H9 (cell line): ENCODE data around the gene ACOT7. TPM values are rescaled to one million over a fixed set of nuclear protein-coding genes. Genes with fewer than 3 reads are reported as not detected.

Experiments used
- DNase-seq: peaks from one replicate; pipeline ENCODE4 v3.0.0-alpha.2; 2017
- H2AFZ ChIP-seq: one replicate; pipeline ENCODE4 v1.6.1; 2013; ENCODE audit warnings: mild to moderate bottlenecking, low read length, control low read depth, moderate library complexity
- H2AK5ac ChIP-seq: 2 replicates; pipeline ENCODE4 v1.6.1; 2013; ENCODE audit warnings: low read length, control low read depth, mixed read lengths; ENCODE audit not compliant: insufficient read length
- H2BK120ac ChIP-seq: one replicate; pipeline ENCODE4 v1.6.1; 2013; ENCODE audit warnings: low read depth, mild to moderate bottlenecking, low read length, control low read depth, inconsistent platforms; ENCODE audit not compliant: poor library complexity, severe bottlenecking
- H2BK12ac ChIP-seq: 2 replicates; pipeline ENCODE4 v1.6.1; 2013; ENCODE audit warnings: low read length, control low read depth, mixed read lengths, low read depth; ENCODE audit not compliant: insufficient read length
- H2BK15ac ChIP-seq: 2 replicates; pipeline ENCODE4 v1.6.1; 2013; ENCODE audit warnings: low read depth, low read length, control low read depth
- H2BK20ac ChIP-seq: one replicate; pipeline ENCODE4 v1.6.1; 2013; ENCODE audit warnings: low read depth, mild to moderate bottlenecking, low read length, control low read depth, inconsistent platforms; ENCODE audit not compliant: poor library complexity, severe bottlenecking
- H2BK5ac ChIP-seq: 2 replicates; pipeline ENCODE4 v1.6.1; 2013; ENCODE audit warnings: low read length, control low read depth, mixed read lengths; ENCODE audit not compliant: insufficient read length
- H3K14ac ChIP-seq: 2 replicates; pipeline ENCODE4 v1.6.1; 2013; ENCODE audit warnings: low read length, control low read depth; ENCODE audit not compliant: insufficient read depth
- H3K18ac ChIP-seq: 2 replicates; pipeline ENCODE4 v1.6.1; 2013; ENCODE audit warnings: low read depth, mild to moderate bottlenecking, mixed read lengths, low read length, control low read depth; ENCODE audit not compliant: insufficient read length
- H3K23ac ChIP-seq: 2 replicates; pipeline ENCODE4 v1.6.1; 2013; ENCODE audit warnings: low read length, control low read depth, mixed read lengths, low read depth; ENCODE audit not compliant: insufficient read length
- H3K23me2 ChIP-seq: 2 replicates; pipeline ENCODE4 v1.6.1; 2013; ENCODE audit warnings: low read depth, mild to moderate bottlenecking, mixed read lengths, low read length, control low read depth; ENCODE audit not compliant: insufficient read length, poor library complexity, severe bottlenecking
- H3K27ac ChIP-seq: 2 replicates; pipeline ENCODE4 v1.5.1; 2013; ENCODE audit warnings: low read length, control low read depth, mixed read lengths, low read depth; ENCODE audit not compliant: insufficient read length
- H3K27me3 ChIP-seq: 2 replicates; pipeline ENCODE4 v1.6.1; 2013; ENCODE audit warnings: low read length, control low read depth, inconsistent platforms; ENCODE audit not compliant: insufficient read depth
- H3K4ac ChIP-seq: 2 replicates; pipeline ENCODE4 v1.6.1; 2013; ENCODE audit warnings: low read depth, mild to moderate bottlenecking, control low read depth, inconsistent platforms, low read length, moderate library complexity
- H3K4me1 ChIP-seq: 2 replicates; pipeline ENCODE4 v1.6.1; 2013; ENCODE audit warnings: low read length, control low read depth, inconsistent platforms; ENCODE audit not compliant: insufficient read depth
- H3K4me2 ChIP-seq: 2 replicates; pipeline ENCODE4 v1.6.1; 2013; ENCODE audit warnings: low read length, control low read depth, mixed read lengths; ENCODE audit not compliant: insufficient read length, insufficient read depth
- H3K56ac ChIP-seq: 2 replicates; pipeline ENCODE4 v1.6.1; 2013; ENCODE audit warnings: low read depth, mild to moderate bottlenecking, mixed read lengths, low read length, control low read depth; ENCODE audit not compliant: insufficient read length
- H3K79me1 ChIP-seq: 2 replicates; pipeline ENCODE4 v1.6.1; 2013; ENCODE audit warnings: low read depth, mild to moderate bottlenecking, moderate library complexity, low read length, control low read depth, inconsistent platforms; ENCODE audit not compliant: insufficient read depth, poor library complexity, severe bottlenecking
- H3K79me2 ChIP-seq: 2 replicates; pipeline ENCODE4 v1.6.1; 2013; ENCODE audit warnings: low read length, control low read depth, inconsistent platforms; ENCODE audit not compliant: insufficient read depth
- H3K9ac ChIP-seq: 2 replicates; pipeline ENCODE4 v1.6.1; 2013; ENCODE audit warnings: low read length, control low read depth, mixed read lengths; ENCODE audit not compliant: insufficient read length; ENCODE audit errors: extremely low read depth
- H3K9me3 ChIP-seq: one replicate; pipeline ENCODE4 v1.6.1; 2013; ENCODE audit warnings: low read depth, low read length, inconsistent platforms; ENCODE audit not compliant: control insufficient read depth
- H3T11ph ChIP-seq: one replicate; pipeline ENCODE4 v1.6.1; 2013; ENCODE audit warnings: mild to moderate bottlenecking, low read length, control low read depth, inconsistent platforms
- H4K20me1 ChIP-seq: one replicate; pipeline ENCODE4 v1.6.1; 2013; ENCODE audit not compliant: control insufficient read depth, insufficient read length, insufficient read depth
- H4K5ac ChIP-seq: 2 replicates; pipeline ENCODE4 v1.6.1; 2013; ENCODE audit warnings: low read depth, mild to moderate bottlenecking, mixed read lengths, low read length, control low read depth; ENCODE audit not compliant: insufficient read length
- H4K8ac ChIP-seq: replicated peaks from 2 replicates; pipeline ENCODE4 v1.6.1; 2013; ENCODE audit warnings: low read length, control low read depth, mixed read lengths, low read depth; ENCODE audit not compliant: insufficient read length
- H4K91ac ChIP-seq: 2 replicates; pipeline ENCODE4 v1.6.1; 2013; ENCODE audit warnings: low read depth, mild to moderate bottlenecking, moderate library complexity, mixed read lengths, low read length, control low read depth; ENCODE audit not compliant: insufficient read length
- H3K27ac Mint-ChIP-seq, 3 experiments: 2 replicates in 2 of 3; 3 replicates in 1 of 3; pipeline ENCODE4 v1.8.0; 2020 to 2021; ENCODE audit warnings: mixed read lengths in 3 of 3, mild to moderate bottlenecking in 1 of 3, moderate library complexity in 1 of 3
- H3K27me3 Mint-ChIP-seq: 2 replicates; pipeline ENCODE4 v1.8.0; 2021; ENCODE audit warnings: low read depth, mild to moderate bottlenecking, moderate library complexity, mixed read lengths
- H3K36me3 Mint-ChIP-seq, 3 experiments: 2 replicates in 2 of 3; 3 replicates in 1 of 3; pipeline ENCODE4 v1.8.0; 2020 to 2021; ENCODE audit warnings: low read depth in 3 of 3, mixed read lengths in 3 of 3; ENCODE audit not compliant: insufficient read depth in 1 of 3
- H3K4me1 Mint-ChIP-seq, 2 experiments: 2 replicates each; pipeline ENCODE4 v1.8.0; 2020; ENCODE audit warnings: mixed read lengths in 2 of 2
- H3K4me3 Mint-ChIP-seq, 2 experiments: 2 replicates in 1 of 2; 3 replicates in 1 of 2; pipeline ENCODE4 v1.8.0; 2020 to 2021; ENCODE audit warnings: mild to moderate bottlenecking in 2 of 2, mixed read lengths in 2 of 2, moderate library complexity in 1 of 2
- H3K9me3 Mint-ChIP-seq, 2 experiments: 2 replicates in 1 of 2; 3 replicates in 1 of 2; pipeline ENCODE4 v1.8.0; 2020; ENCODE audit warnings: mild to moderate bottlenecking in 2 of 2, mixed read lengths in 2 of 2, moderate library complexity in 1 of 2
- CTCF ChIP-seq: fragments of 200-600 bp; sonication (generic); conservative IDR thresholded peaks from 3 replicates; pipeline ENCODE4 v1.8.0; 2021; ENCODE audit warnings: antibody characterized with exemption, mild to moderate bottlenecking
- WGBS: extraction: QIAGEN DNeasy Blood & Tissue Kit; methylation state at CpG from one replicate; pipeline ENCODE4 v1.1.7; 2013; ENCODE audit warnings: missing lambda C conversion rate, low lambda C conversion rate, mixed read lengths; ENCODE audit not compliant: insufficient read length; ENCODE audit errors: extremely low coverage; 5-methylcytosine and 5-hydroxymethylcytosine counted together
- total RNA-seq: library from RNA; stranded (reverse); gene quantifications from 2 replicates; pipeline ENCODE4 v1.2.1, GENCODE V29; 2021

Gene ACOT7
- total RNA-seq, 1 experiment from 2014 or later, result 87.4 TPM

- Mint-ChIP-seq H3K27me3 (peaks cover 58% of the 10 kb centered on the region), H3K36me3 (peaks cover 0 to 3% (median 2%) of the 10 kb centered on the region in 3 experiments; a peak in 4 of 7 replicates), H3K27ac (no peak overlapping the region), H3K4me3 (no peak overlapping the region), H3K9me3 (no peaks in the 10 kb centered on the region), H3K4me1 (peaks cover 15% of the 10 kb centered on the region in 2 experiments)
- no peaks in the 10 kb centered on the region for H4K20me1 ChIP-seq
- no peak overlapping the region for H4K8ac ChIP-seq
- H3K4me2 ChIP-seq, result no peak overlapping the region
- no peaks in the 10 kb centered on the region for H3K9me3 ChIP-seq
- H2BK15ac ChIP-seq, result no peak overlapping the region
- no peak overlapping the region for H2BK12ac ChIP-seq
- H4K91ac ChIP-seq, result no peak overlapping the region
- no peak overlapping the region for H2AFZ ChIP-seq
- no peak for DNase-seq
- no peak overlapping the region for H3K23ac ChIP-seq
- H3K18ac ChIP-seq, result no peak overlapping the region
- H3K23me2 ChIP-seq, result peaks cover 3% of the 10 kb centered on the region
- no peak overlapping the region for H2BK120ac ChIP-seq
- no peak overlapping the region for H3K4ac ChIP-seq
- WGBS, result no CpG with 5 or more reads among the region's 19 CpGs
- H3K27ac ChIP-seq, result no peak overlapping the region
- H3K79me2 ChIP-seq, result no peaks in the 10 kb centered on the region
- no peak for TF ChIP-seq CTCF
- H3K56ac ChIP-seq, result no peak overlapping the region
- H4K5ac ChIP-seq, result no peak overlapping the region
- no peak overlapping the region for H2AK5ac ChIP-seq
- H3K27me3 ChIP-seq, result peaks cover 18% of the 10 kb centered on the region; the same call in 1 of the 2 replicates
- H2BK20ac ChIP-seq, result no peak overlapping the region
- H3K14ac ChIP-seq, result no peak overlapping the region
- H3K4me1 ChIP-seq, result no peaks in the 10 kb centered on the region
- H3T11ph ChIP-seq, result no peak overlapping the region
- H2BK5ac ChIP-seq, result no peak overlapping the region
- no peak overlapping the region for H3K9ac ChIP-seq
- no peaks in the 10 kb centered on the region for H3K79me1 ChIP-seq
These were observed 142.3 kb downstream of the ACOT7 start for GRCh38 chr1:6251233-6251632.
